HEK293T (cell line): ENCODE results near the gene CLIP4.

ENCODE experiments used
- CTCF ChIA-PET: fragments of 350-600 bp; formaldehyde crosslinking; extraction: SDS; loops from one replicate; lab custom pipeline; 2021; ENCODE audit warnings: antibody characterized with exemption, inconsistent platforms; lab: Yijun Ruan, JAX
- POLR2A ChIA-PET: fragments of 350-600 bp; formaldehyde crosslinking; extraction: SDS; loops from one replicate; lab custom pipeline; 2020; ENCODE audit warnings: antibody characterized with exemption, inconsistent platforms; lab: Yijun Ruan, JAX
- DNase-seq: peaks from one replicate; pipeline ENCODE4 v3.0.0; 2012; ENCODE audit warnings: mixed read lengths; ENCODE audit errors: extremely low spot score
- ARNT ChIP-seq: fragments of 450-650 bp; IDR thresholded peaks from 2 replicates; pipeline ENCODE4 v1.6.1; 2017; ENCODE audit warnings: mild to moderate bottlenecking
- BHLHE40 ChIP-seq: fragments of 450-650 bp; IDR thresholded peaks from 2 replicates; pipeline ENCODE4 v1.6.1; 2016; ENCODE audit warnings: mild to moderate bottlenecking, moderate library complexity, borderline replicate concordance
- CTBP1 ChIP-seq: fragments of 450-650 bp; IDR thresholded peaks from 2 replicates; pipeline ENCODE4 v1.6.1; 2016; ENCODE audit warnings: borderline replicate concordance
- ELF4 ChIP-seq: fragments of 450-650 bp; IDR thresholded peaks from 2 replicates; pipeline ENCODE4 v1.6.1; 2017; ENCODE audit warnings: antibody characterized with exemption
- FOXA1 ChIP-seq: fragments of 450-650 bp; IDR thresholded peaks from 2 replicates; pipeline ENCODE4 v1.6.1; 2016; ENCODE audit warnings: mild to moderate bottlenecking
- FOXK2 ChIP-seq: fragments of 450-650 bp; IDR thresholded peaks from 2 replicates; pipeline ENCODE4 v1.6.1; 2016; ENCODE audit warnings: mild to moderate bottlenecking
- FOXM1 ChIP-seq: fragments of 450-650 bp; IDR thresholded peaks from 2 replicates; pipeline ENCODE4 v1.6.1; 2017; ENCODE audit warnings: mild to moderate bottlenecking, borderline replicate concordance
- HDGF ChIP-seq: fragments of 450-650 bp; IDR thresholded peaks from 2 replicates; pipeline ENCODE4 v1.6.1; 2017; ENCODE audit warnings: antibody characterized with exemption, borderline replicate concordance
- L3MBTL2 ChIP-seq: fragments of 450-650 bp; conservative IDR thresholded peaks from 2 replicates; pipeline ENCODE4 v1.6.1; 2016; ENCODE audit warnings: mild to moderate bottlenecking
- LEF1 ChIP-seq: fragments of 450-650 bp; IDR thresholded peaks from 2 replicates; pipeline ENCODE4 v1.6.1; 2017; ENCODE audit warnings: mild to moderate bottlenecking, borderline replicate concordance
- NFRKB ChIP-seq: fragments of 450-650 bp; IDR thresholded peaks from 2 replicates; pipeline ENCODE4 v1.6.1; 2016; ENCODE audit warnings: mild to moderate bottlenecking, moderate library complexity
- SP1 ChIP-seq: fragments of 450-650 bp; IDR thresholded peaks from 2 replicates; pipeline ENCODE4 v1.6.1; 2017
- SUZ12 ChIP-seq: fragments of 450-650 bp; IDR thresholded peaks from 2 replicates; pipeline ENCODE4 v1.6.1; 2016; ENCODE audit warnings: mild to moderate bottlenecking
- TARDBP ChIP-seq: fragments of 450-650 bp; IDR thresholded peaks from 2 replicates; pipeline ENCODE4 v1.6.1; 2016
- ZNF384 ChIP-seq: fragments of 450-650 bp; IDR thresholded peaks from 2 replicates; pipeline ENCODE4 v1.6.1; 2016
- TF ChIP-seq, protein P1 (sequence below): fragments of 450-650 bp; IDR thresholded peaks from 2 replicates; pipeline ENCODE4 v1.6.1; 2016

CLIP4 gene

DNA sequence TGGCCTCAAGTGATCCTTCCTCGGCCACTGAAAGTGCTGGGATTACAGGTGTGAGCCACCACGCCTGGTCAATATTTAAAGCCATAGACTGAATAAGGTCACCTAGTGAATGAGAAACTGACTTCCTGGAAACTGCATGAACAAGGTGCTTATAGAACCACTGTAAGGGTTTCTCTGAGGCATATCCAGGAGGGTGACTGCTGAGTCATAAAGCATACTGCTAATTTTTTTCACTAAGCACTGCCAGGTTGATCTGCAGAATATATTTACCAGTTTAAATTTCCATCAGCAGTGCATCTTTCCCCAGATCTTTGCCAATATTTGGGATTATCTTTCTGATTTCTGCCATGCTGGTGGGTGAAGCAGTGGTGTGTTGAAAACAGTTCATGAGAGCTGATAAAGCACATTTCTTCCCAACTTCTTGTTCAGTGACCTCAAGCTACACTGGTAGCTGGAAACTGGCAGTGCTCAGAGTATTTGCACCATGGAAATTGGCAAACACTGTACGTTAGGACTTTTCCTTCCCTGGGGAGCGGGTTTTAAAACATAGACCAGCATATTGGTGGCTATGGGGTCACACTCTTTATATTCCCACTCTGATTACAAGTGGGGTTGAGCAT is 4.2 kb upstream of the CLIP4 start:
- no peak for DNase-seq
- ChIA-PET POLR2A (no interaction called here), CTCF (no interaction called here)
- TF ChIP-seq FOXM1 (no peak), NFRKB (no peak), BHLHE40 (no peak), SP1 (no peak), CTBP1 (no peak), SUZ12 (no peak), HDGF (no peak), ZNF384 (no peak), LEF1 (no peak), ARNT (no peak), FOXA1 (no peak), L3MBTL2 (no peak), FOXK2 (no peak)
- TF ChIP-seq, protein P1, sequence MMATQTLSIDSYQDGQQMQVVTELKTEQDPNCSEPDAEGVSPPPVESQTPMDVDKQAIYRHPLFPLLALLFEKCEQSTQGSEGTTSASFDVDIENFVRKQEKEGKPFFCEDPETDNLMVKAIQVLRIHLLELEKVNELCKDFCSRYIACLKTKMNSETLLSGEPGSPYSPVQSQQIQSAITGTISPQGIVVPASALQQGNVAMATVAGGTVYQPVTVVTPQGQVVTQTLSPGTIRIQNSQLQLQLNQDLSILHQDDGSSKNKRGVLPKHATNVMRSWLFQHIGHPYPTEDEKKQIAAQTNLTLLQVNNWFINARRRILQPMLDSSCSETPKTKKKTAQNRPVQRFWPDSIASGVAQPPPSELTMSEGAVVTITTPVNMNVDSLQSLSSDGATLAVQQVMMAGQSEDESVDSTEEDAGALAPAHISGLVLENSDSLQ = no peak

DNA sequence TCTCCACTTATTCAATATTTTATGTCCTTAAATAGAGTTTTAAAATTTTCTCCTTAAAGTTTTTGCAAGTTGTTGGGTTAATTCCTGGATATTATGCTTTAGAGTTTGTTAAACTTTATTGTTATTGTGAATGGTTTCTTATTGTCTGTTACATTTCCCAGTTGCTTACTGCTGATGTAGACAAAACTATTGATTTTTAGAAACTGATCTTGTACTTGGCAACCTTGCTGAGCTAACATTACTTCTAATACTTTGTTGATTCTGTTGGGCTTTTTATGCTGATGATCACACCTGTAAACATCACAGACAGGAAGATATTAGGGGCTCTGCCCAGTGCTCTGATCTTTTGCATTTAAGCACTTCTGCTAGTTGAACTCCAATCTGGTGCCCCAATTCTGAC is 2.8 kb upstream of the CLIP4 start:
- no peak for TF ChIP-seq LEF1
- no peak for TF ChIP-seq SP1
- TF ChIP-seq ARNT = no peak
- TF ChIP-seq ELF4 = no peak
- TF ChIP-seq FOXA1 = no peak
- no peak for TF ChIP-seq ZNF384
- no peak for TF ChIP-seq TARDBP
- no peak for TF ChIP-seq L3MBTL2
- TF ChIP-seq SUZ12 = no peak
- TF ChIP-seq HDGF = no peak
- no peak for TF ChIP-seq BHLHE40
- no peak for TF ChIP-seq FOXK2
- TF ChIP-seq NFRKB = no peak
- TF ChIP-seq FOXM1 = no peak
- TF ChIP-seq CTBP1 = no peak
- TF ChIP-seq, protein P1 = no peak
- ChIA-PET CTCF (no interaction called here), POLR2A (interaction anchor here (0.6 kb wide), 1 partner anchor 8 kb away, joined by 3 read pairs; no protein-coding TSS in a partner anchor)
- no peak for DNase-seq

DNA sequence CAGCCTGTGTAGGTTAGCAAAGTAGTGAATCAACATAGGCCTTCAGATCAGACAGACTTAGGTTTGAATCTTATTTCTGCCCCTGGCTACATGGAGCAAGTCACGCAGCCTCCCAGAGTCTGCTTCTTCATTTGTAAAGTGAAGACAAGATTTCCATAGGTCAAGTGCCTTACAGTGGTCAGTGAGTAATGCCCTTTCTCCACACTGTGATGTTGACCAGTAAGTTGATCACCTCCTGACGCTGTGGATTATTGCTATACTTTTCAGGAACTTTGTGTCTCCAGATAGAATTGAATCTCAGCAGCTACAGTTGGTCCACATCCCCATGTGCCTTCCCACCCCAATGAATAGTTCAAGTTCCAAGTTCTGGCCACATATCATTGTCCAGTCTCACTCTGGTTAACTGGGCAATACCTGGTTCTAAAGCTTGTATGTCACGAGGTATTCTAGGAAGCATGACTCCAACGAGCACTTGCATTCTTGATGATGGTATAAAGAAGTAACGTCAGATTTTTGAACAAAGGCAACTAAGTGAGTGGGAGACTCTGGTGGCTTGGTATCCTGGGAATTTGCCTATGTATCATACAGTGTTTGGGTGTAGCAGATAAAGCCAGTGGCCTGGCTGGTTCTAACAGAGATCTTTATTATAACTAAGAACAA is 2.1 kb upstream of the CLIP4 start:
- ChIA-PET POLR2A (no interaction called here), CTCF (no interaction called here)
- DNase-seq = no peak
- TF ChIP-seq HDGF (no peak), ELF4 (no peak), FOXM1 (no peak), BHLHE40 (no peak), CTBP1 (no peak), L3MBTL2 (no peak), LEF1 (no peak), SP1 (no peak), TARDBP (no peak), NFRKB (no peak), FOXA1 (no peak), FOXK2 (no peak), ARNT (no peak), SUZ12 (no peak), ZNF384 (no peak)
- TF ChIP-seq, protein P1 = no peak

DNA sequence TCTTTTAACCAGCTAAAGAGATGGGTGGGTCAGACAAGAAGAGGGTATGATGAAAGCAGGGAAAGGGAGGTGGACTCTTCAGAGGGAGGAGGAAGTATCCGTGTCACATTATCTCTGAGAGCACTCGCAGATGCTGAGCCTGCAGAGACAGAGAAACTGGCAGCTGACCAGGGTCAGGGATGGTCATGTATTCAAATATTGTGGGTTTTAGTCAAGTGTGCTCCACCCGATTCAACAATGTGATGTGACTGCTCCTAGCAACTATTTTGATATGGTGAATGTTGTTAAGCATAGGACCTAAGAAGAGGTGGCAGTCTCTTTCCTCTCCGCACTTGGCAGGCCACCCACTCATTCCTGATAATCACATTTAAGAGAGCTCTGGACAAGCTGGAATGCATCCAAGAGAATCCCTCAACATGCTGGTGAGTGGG is 1.3 kb upstream of the CLIP4 start:
- DNase-seq = no peak
- ChIA-PET CTCF (no interaction called here), POLR2A (interaction anchor here (1.3 kb wide), 1 partner anchor 16 kb away, joined by 3 read pairs; no protein-coding TSS in a partner anchor)
- TF ChIP-seq NFRKB (no peak), FOXK2 (no peak), ELF4 (no peak), SUZ12 (no peak), FOXM1 (no peak), SP1 (no peak), TARDBP (no peak), CTBP1 (no peak)

DNA sequence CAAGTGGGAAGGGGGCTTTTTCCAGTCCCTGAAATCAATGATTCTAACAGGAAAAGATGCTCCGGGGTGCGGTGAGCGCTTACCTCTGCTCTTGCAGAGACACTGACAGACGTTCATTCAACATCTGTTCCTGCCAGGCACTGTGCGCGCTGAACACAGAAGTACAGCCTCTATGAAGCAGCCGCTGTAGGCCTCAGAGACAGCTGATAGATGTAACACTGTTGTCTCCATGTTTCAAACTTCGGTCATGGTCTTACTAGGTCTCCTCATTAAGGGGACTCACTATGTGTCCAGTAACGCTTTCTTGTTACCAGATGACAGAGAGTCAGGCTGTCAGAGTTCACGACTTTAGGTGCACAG is 649 bp upstream of the CLIP4 start:
- CTCF ChIA-PET = no interaction called here
- no peak for DNase-seq
- POLR2A ChIA-PET = interaction anchor here (1.3 kb wide), 1 partner anchor 16 kb away, joined by 3 read pairs; no protein-coding TSS in a partner anchor

More for the DNA sequence above, 649 bp upstream of the CLIP4 start:
- TF ChIP-seq FOXM1 (no peak), BHLHE40 (no peak), FOXA1 (no peak), ARNT (no peak), FOXK2 (no peak), SP1 (no peak)
